Fibroblast of peridontal ligament (primary cell): ENCODE results near the gene SEMA4D.
A peak's percentile ranks its signal among the peaks of the same experiment; 100 is the strongest.
"Not testable (repeated sequence)": the region's sequence is repeated elsewhere in the genome, so short reads cannot be mapped to it uniquely, and the experiment has no call there.

Experiments
- DNase-seq: peaks from one replicate; pipeline ENCODE4 v3.0.0-alpha.2; 2010; ENCODE audit errors: extremely low read depth

SEMA4D gene

DNA sequence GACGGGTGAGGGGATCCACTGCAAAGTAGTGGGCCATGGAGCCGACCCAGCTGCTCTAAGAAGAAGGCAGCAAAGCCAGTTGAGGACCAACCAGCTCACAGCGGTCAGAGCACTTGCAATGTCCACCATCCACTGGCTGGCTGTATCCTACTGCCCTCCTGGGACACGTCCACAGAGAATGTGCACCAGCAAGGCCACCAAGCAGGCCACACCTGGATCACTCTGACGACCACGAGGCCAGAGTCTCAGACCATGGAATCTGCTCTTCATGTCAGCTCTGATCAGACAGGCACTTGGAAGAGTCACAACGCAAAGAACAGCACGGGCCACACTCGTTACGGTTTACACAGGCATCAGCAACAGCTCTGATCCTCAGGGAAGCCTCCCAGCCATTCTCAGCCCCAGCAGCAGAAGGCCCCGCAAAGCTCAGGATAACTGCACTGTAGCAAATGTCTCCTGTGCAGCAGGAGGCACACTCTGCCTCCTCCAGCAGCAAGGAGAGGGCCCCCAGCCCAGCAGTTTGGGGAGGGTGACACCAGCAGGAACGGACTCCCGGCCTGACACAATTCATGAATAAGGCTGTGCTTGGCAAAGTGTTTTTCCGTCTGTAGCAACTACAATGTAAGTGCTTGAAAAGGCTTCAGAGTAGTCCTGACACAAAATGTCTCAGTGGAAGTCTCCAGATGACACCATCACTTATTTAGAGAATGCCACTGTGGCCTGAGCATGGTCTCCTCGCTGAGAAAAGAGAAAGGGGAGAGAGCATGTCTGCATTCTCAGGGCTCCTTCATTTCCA, 15.7 kb downstream of the SEMA4D start:
- no peak for DNase-seq

DNA sequence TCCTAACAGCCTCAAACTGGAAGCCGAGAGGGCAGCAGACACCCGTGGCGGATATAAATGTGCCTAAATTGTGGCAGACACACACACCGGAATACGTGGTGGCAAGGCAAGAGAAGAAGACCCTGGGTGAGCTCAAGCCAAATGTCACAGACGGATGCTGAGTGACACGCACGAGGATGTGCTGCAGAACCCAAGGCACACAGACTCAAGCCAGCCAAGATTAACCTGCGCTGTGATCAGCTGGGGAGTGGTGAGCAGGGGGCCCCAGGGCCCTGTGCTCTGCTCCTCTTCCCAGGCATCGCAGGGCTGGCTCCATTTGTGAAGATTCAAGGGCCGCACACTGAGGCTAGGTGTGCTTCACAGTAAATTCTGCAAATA, 16.4 kb downstream of the SEMA4D start:
- DNase-seq: no peak

DNA sequence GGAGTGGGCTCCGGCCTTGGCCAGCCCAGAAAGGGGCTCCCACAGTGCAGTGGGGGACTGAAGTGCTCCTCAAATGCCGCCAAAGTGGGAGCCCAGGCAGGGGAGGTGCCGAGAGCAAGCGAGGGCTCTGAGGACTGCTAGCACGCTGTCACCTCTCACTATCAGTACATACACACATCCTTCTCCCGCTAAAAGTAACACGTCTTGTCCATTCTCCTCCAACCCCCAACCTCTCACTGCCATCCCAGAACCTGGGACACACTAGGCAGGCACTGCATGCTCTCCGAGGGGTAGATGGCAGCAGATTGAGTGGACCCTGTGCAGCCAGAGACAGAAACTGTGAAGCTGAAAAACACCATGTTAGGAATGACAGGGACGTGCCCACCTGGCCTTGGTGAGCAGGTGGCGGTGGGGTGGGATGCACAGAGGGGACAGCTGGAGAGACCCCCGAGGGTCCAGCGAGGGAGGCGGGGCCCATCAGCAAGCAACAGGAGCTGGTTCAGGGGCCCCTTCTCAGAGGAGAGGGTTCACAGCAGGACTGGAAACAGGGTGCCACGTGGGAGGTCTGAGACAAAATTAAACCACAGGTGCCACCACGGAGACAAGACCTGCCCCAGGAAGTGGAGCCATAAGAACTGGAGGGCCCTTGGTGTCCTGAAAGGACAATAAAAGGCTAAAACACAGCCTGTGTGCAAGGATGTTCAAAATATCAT, 16.9 kb downstream of the SEMA4D start:
- no peak for DNase-seq

DNA sequence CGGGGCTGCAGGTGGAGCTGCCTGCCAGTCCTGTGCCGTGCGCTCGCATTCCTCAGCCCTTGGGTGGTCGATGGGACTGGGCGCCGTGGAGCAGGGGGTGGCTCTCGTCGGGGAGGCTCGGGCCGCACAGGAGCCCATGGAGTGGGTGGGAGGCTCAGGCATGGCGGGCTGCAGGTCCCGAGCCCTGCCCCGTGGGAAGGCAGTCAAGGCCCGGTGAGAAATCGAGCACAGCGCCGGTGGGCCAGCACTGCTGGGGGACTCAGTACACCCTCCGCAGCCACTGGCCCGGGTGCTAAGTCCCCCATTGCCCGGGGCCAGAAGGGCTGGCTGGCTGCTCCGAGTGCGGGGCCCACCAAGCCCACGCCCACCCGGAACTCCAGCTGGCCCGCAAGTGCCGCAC, 17.5 kb downstream of the SEMA4D start:
- not testable (repeated sequence) for DNase-seq

DNA sequence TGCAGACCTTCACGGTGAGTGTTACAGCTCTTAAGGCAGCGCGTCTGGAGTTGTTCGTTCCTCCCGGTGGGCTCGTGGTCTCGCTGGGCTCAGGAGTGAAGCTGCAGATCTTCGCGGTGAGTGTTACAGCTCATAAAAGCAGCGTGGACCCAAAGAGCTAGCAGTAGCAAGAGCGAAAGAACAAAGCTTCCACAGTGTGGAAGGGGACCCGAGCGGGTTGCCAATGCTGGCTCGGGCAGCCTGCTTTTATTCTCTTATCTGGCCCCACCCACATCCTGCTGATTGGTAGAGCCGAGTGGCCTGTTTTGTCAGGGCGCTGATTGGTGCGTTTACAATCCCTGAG, 18.3 kb downstream of the SEMA4D start:
- not testable (repeated sequence) for DNase-seq

DNA sequence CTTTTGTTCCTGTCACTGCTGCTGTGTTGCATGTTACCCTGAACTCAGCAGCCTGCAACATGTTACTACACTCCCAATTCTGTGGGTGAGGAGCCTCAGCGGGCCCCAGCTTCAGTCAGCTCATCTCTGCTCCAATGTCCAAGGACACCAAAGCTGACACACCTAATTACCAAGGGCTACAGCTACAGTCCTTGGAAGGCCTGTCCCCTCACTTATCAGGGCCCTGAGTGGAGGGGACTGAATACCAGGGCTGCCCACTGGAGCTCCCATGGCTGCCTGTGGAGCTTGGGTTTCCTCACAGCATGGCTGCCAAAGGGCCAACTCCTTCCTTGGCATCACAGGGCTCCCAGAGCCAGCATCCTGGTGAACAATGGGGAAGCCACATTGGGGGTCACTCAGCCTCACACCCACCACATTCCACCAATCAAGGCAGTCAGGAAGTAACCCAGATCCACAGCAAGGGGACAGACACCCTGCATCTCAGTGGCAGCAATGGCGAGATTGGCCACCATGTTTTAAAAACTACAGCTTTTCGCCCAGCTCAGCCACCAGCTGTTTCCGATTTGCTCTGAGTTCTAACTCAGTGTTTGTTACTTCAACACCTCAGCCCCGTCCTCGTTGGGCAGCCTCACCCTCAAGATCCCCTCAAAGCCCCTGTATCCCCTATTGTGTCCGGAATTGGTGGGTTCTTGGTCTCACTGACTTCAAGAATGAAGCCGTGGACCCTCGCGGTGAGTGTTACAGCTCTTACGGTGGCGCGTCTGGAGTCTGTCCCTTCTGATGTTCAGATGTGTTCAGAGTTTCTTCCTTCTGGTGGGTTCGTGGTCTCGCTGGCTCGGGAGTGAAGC, 18.9 kb downstream of the SEMA4D start:
- DNase-seq: no peak

DNA sequence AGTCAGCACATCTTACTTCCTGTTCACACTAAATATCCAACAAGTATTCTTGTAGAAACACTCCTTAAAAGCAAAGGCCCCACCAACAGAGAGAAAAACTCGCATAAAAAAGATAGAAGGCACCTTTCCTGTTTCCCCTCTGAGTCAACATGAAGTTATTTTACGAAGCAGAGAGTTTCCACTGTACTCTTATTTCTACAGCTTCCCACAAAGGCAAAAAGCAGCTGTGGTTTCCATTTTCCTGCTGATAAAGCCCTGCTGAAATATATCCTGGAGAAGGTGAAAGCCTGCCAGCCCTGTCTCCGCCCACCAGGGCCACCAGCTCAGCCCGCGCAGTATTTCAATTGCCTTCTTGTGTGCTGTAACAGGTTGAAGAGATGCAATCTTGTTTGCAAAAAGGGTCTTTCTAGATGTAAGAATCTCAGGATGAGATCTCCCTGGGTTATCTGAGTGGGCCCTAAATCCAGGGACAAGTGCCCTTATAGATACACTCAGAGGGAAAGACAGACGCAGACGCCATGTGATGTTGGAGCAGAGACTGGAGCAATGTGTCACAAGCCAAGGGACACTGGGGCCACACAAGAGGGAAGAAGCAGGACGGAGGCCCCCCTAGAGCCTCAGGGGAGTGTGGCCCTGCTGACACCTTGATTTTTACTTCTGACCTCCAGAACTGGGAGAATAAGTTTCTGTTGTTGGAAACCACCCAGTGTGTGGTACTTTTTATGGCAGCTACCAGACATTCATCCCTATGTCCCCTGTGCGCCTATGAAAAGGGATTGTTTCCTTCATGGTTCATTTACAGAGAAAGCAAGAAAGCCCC, 19.9 kb downstream of the SEMA4D start:
- DNase-seq: no peak

DNA sequence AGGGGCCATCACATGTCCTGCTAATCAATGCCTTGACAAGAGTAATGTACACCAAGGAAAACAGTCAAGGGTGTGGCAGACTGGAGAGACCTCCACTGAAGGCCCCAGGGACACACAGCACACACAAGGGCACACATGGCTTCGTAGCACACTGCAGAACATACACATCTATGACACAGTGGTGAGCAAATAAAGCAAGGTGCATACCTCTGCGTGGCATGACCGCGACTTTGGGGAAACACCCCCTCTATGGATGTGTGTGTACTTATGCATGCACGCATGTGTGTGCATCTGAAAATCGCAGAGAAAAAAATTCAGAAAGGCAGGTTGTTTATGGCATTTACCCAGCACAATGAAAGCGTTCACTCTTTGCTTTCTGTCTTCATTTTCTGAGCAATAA, 20.5 kb downstream of the SEMA4D start:
- no peak for DNase-seq

DNA sequence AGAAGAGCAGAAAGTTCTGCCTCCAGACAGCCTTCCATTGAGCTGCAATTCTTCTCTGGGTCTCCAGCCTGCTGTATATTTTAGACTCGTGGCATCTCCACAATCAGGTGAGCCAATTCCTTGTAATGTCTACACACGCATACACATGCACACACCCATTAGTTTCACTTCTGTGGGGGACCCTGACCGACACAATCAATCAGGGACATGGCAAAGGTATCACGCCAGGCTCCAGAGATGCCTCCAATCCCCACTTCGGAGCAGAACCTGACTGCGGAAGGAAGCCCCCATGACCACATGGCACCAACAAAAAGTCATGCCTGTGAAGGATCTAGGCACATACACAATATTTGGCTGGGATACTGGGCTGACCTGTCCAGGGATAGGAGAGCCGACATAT, 21.4 kb downstream of the SEMA4D start:
- DNase-seq: no peak

DNA sequence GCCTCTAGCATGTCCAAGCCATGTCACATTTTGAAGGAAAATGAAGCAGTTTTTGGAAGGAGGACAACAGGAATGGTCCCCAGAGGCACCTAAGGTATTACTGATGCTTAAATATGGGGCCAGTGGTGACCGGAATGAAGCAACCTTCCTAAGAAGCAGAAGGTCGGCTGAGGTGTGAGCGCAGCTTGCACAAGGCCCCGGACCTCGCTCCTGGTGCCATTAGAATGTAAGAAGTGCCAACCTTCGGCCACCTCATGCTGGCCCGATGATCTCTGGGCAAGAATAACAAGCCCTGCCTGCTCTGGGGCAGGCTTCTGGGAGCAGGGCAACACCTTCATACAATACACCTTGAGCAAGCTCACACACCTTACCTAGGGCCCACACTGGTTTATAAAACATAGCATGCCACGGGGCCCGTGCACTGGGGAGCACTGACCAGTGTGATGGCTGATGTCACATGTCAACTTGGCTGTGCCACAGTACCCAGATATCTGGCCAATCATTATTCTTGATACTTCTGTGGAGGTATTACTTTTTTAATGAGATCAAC, 21.9 kb downstream of the SEMA4D start:
- DNase-seq: no peak

DNA sequence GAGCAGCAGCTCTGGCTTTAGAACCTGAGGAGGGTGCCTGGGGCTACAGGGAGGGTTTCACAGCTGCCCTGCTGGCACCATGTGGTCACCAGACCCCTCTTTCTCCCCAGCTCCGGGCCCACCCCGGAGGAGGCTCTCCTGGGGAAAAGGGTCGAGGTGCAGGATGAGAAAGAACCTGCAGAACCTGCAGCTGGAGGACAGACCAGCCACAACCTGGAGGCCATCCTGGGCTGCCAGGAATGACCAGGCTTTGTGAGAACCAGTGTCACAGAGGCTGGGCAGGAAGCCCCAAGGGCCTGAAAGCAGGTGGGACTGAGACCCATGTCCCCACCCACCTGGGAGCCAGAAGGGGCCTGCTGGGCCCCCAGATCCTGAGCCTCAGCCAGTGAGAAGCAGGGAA, 23.0 kb downstream of the SEMA4D start:
- DNase-seq: no peak

DNA sequence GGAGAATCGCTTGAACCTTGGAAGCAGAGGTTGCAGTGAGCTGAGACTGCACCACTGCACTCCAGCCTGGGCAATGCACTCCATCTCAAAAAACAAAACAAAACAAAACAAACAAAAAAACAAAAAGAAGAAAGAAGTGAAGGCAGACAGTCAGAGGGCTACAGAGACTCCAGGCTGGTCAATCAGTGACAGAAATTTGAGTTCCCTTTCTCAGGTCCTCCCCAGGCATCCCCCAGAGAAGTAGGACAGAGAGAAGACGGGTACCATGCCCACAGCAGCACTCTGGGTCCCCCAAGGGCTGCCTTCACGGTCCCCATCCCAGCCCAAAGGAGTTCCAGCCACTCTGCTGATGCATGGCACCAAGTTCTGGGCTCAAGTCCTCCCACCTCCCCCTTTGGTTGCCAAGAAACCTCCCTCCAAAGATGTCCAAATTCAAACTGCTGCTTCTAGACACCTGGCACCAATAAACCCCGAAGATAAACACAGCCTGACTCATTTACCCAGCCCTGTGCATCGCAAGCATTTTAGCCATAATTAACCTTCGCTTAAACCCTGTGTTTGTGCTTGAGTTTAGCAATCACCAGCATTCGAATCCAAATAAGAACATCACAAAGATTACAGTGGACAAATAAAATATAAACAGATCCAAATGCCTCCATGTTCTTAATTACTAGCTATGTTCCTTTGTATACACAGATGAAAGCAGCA, 24.0 kb downstream of the SEMA4D start:
- DNase-seq: peak; percentile 58

DNA sequence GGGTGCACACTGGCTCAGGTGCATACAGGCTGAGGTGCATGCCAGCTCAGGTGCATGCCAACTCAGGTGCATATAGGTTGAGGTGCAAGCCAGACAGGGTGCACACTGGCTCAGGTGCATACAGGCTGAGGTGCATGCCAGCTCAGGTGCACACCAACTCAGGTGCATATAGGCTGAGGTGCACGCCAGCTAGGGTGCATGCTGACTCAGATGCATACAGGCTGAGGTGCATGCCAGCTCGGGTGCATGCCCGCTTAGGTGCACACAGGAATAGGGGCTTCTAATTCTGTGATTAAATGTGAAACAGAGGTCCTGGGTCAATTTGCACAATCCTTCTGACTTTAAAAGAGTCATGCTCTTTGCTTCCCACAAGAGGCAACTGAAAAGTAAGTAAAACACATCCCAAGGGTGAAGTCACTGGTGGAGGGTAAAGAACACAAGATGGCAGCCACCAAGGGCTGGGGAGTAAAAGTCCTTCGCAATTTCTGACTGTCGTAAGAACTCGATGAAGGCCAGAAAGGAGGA, 26.1 kb downstream of the SEMA4D start:
- DNase-seq: not testable (repeated sequence)

DNA sequence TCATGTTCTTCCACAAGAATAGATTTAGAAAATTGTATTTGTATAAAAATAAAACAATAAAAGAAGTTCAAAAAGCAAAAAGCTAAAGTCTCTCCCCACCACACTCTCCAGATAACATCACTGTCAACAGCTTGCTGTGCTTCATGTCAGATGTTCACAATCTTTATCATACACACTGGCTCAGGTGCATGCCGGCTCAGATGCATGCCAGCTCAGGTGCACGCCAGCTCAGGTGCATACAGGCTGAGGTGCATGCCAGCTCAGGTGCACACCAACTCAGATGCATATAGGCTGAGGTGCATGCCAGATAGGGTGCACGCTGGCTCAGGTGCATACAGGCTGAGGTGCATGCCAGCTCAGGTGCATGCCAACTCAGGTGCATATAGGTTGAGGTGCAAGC, 26.5 kb downstream of the SEMA4D start:
- DNase-seq: no peak

DNA sequence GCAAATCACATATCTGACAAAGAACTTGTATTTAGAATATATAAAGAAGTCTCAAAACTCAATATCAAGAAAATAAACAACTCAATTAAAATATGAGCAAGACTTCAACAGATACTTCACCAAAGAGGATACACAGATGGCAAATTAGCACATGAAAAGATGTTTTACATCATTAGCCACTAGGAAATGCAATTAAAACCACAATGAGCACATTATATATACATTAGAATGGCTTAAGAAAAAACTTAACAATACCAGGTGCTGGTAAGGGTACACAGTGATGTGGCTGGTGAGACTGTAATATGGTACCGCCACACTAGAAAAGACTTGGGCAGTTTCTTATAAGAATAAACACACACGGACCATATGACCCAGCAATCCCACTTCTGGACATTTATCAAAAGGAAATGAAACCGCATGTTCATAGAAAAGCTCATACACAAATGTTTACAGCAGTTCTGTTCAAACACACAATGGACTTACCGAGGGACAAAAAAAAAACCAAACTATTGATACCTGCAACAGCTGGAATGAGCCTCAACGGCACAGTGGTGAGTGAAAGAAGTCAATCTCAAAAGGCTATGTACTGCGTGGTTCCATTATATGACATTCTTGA, 27.6 kb downstream of the SEMA4D start:
- no peak for DNase-seq

DNA sequence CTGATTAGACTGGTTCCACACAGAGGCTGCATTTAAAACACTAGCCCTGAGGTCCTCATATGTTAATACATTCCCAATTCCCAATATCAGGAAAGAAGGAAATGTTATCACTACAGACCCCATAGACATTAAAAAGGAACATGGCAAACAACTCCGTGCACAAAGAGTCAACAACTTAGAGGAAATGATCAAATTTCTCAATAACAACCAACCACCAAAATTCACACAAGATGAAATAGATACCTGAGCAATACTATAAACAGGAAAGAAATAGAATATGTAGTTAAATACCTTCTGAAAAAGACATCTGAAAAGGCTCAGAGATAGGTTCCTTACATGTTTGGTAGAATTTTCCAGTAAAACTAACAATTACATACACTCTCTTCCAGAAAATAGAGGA, 28.9 kb downstream of the SEMA4D start:
- DNase-seq: no peak

DNA sequence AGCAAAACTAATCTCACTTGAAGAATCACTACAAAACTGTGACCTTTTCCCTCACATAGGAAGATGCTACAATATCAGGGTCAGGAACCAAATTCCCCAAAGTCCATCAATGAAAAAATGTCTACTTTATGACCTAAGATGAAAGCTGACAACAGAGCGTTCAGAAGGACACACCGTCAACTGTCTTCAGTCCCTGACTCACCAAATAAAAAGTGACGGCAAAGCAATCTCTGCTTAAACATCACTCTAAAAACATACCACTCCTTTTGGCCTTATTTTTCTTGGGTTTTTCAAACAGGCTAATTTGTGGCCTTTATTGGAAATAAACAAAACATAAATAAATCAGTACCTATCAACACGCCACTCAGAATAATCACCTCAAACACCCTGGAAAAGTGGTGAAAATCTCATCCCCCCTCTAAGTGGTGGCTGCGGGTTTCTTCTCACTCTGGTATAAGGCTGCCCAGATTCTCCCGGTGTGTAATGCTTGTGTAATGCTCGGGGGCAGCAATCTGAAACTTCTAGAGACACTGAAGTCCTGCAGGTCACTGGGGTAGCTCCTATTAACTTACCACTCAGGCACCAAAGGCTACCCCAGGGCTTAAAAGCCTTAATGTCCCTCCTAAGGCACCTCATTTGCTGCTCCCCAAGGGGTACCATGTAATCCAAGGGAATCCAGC, 29.5 kb downstream of the SEMA4D start:
- no peak for DNase-seq

DNA sequence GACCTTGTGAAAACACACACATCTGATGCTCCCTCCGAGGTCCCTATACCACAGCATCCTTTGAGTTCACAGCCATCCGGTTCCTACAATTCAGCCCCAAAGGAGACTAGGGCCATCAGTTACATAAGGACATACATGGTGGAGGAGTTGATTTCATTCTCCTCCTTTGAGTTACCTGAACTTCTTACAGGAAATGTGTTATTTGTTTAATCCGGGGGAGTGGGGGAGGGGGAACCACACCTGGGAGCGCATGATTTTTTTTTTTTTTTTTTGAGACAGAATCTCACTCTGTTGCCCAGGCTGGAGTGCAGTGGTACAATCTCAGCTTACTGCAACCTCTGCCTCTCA, 30.7 kb downstream of the SEMA4D start:
- DNase-seq: no peak

DNA sequence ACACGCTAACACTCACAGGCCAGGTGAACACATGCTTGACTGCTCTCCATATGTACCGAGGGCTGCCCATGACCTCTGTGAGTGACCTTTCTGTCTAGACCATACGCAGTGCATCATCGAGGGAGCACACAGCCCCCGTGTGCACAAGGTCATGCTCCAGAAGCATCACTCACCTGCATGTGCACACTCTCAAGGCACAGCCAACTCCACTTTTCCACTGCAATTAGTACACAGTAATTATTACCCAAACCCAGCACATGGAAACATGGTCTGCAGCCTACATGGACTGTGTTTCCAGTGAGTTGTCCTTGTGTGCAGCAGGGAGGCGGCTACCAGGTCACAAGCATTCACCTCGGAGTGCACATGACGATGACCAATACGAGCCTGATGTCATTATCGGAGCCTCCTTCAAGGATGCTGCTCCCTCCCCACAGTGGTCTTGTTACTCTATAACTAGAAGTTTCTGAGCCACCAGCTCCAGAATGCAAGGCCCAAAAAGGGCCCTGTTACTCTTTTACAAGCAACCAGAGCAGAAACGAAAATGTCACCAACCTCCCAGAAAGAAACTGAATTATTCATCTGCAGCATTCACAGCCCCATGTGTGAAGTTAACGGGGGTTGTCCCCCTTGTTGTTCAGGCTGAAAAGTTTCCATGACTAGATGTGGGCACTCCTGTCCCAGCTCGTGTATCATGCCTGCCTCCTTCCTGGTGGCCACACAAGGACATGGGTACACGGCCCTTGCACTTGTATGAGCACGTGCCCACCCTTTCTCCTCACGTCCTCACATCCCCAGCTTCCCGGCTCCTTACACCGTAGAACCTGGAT, 31.2 kb downstream of the SEMA4D start:
- no peak for DNase-seq
